GM12892 (cell line): ENCODE results near the gene ZNF595.
"Not testable (repeated sequence)": the region's sequence is repeated elsewhere in the genome, so short reads cannot be mapped to it uniquely, and the experiment has no call there.

Experiments
- POLR2AphosphoS5 ChIP-seq: IDR thresholded peaks from 2 replicates; pipeline ENCODE4 v1.6.1; 2011; ENCODE audit warnings: low read depth, low read length, control low read depth
- TAF1 ChIP-seq: IDR thresholded peaks from 2 replicates; pipeline ENCODE4 v1.6.1; 2011; ENCODE audit warnings: low read depth, mild to moderate bottlenecking, control low read depth, low read length, borderline replicate concordance

DNA sequence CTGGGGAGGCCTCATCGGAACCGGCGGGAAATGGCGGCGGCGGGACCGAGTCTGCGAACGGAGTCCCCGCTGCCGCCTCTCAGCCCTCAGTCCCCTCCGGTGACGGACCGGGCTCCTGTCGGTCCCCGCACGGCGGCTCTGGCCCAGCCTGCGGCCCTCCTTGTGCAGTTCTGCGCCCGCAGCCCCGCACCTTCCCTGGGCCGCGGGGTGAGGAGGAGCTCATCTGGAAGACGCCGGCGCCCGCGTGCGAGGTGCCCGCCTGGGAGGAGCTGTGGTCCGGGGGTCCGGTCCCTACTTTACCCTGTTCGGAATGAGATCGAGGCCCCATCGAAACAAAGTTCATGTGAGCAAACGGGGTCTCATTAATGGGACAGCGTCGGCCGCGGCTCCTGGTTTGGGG lies 400 bp downstream of the ZNF595 start:
- TF ChIP-seq POLR2AphosphoS5, TAF1: not testable (repeated sequence)
